Measurements from ENCODE around the gene SLC6A17.

- TF ChIP-seq EZH2 (IDR thresholded peaks at IDR 0.05; ENCODE audit: insufficient read depth, poor library complexity, severe bottlenecking): no peak
- no peak for TF ChIP-seq EZH2phosphoT487 (IDR thresholded peaks at IDR 0.05; ENCODE audit: insufficient read depth, low read depth)
These were observed 1.3 kb upstream of the SLC6A17 start for GRCh38 chr1:110148961-110149360.
